Omental fat pad (tissue), 4 donors: ENCODE measurements around the gene RER1. TPM values are rescaled to one million over a fixed set of nuclear protein-coding genes. Genes with fewer than 3 reads are reported as not detected.

Experiments used
- ATAC-seq: fragments of 150-250 bp; one replicate; pipeline ENCODE4 v1.9.1; 2016; ENCODE audit warnings: mild to moderate bottlenecking, moderate library complexity; ENCODE audit not compliant: low FRiP score
- DNase-seq: peaks from one replicate; pipeline ENCODE4 v3.0.0-alpha.2; 2019; ENCODE audit warnings: low spot score
- total RNA-seq, 4 donors: library from RNA; depleted of rRNA; stranded (reverse); fragments of >200 nt; gene quantifications; one replicate each; pipeline ENCODE4 v1.1.0, GENCODE V29; 2016
- TF ChIP-seq, protein P1 (sequence below), 3 donors: fragments of 450-650 bp; IDR thresholded peaks; one replicate each; pipeline ENCODE4 v1.5.1; 2016 to 2017; ENCODE audit warnings: antibody characterized with exemption in 3 of 3, mild to moderate bottlenecking in 3 of 3, moderate library complexity in 2 of 3

The RER1 gene
- total RNA-seq, 4 donors from 2014 or later: 59.4 to 91.7 (median 72.7) TPM

DNA sequence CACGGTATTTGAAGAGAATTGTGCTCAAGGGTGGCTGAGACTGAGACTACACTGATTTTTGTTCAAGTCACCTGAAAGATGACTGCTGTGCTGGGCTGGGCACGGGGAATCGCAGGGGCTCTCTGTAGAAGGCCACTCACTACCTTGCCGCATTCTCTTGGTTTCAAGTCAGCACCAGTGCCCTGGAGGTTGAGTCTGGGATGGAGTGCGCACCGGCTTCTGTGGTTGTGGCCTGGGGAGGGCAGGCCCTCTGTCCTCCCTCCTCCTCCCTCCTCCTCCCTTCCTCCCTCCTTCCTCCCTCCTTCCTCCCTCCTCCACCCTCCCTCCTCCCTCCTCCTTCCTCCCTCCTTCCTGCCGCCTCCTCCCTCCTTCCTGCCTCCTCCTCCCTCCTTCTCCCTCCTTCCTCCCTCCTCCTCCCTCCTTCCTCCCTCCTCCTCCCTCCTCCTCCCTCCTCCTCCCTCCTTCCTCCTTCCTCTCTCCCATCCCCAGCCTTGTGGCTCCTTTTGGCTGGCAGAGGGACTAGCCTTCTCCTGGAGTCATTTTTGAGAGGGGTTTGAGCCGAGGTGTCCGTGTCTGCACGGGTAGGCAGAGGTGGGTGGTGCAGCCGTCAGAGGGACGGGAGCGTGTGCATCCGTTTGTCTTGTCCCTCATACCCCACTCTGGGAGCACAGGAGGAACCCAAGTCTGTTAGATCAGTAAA lies 9.5 kb downstream of the RER1 start:
- TF ChIP-seq, protein P1, sequence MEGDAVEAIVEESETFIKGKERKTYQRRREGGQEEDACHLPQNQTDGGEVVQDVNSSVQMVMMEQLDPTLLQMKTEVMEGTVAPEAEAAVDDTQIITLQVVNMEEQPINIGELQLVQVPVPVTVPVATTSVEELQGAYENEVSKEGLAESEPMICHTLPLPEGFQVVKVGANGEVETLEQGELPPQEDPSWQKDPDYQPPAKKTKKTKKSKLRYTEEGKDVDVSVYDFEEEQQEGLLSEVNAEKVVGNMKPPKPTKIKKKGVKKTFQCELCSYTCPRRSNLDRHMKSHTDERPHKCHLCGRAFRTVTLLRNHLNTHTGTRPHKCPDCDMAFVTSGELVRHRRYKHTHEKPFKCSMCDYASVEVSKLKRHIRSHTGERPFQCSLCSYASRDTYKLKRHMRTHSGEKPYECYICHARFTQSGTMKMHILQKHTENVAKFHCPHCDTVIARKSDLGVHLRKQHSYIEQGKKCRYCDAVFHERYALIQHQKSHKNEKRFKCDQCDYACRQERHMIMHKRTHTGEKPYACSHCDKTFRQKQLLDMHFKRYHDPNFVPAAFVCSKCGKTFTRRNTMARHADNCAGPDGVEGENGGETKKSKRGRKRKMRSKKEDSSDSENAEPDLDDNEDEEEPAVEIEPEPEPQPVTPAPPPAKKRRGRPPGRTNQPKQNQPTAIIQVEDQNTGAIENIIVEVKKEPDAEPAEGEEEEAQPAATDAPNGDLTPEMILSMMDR (IDR thresholded peaks at IDR 0.05): no peak
- DNase-seq: no peak
- no peak for ATAC-seq

DNA sequence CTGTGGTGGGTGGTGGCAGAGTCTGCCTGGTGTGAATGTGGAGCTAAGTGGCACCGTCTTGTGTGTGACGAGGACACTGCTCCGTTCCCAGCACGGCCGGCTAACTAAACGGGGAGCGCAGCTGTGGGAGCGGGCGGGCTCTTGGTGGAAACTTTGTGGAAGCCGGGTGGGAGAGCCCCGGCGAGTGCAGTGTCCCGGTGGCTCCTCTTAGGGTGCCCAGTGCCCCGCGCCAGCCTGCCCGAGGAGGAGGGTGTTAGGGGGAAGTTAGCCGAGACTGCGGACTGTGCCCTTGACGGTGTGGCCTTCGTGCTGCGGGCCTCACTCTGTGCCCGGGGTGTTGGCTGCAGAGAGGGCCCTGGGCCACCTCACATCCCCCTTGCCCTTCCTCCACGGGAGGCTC lies 10.8 kb downstream of the RER1 start:
- no peak for ATAC-seq
- TF ChIP-seq, protein P1 (IDR thresholded peaks at IDR 0.05): no peak
- DNase-seq: no peak

DNA sequence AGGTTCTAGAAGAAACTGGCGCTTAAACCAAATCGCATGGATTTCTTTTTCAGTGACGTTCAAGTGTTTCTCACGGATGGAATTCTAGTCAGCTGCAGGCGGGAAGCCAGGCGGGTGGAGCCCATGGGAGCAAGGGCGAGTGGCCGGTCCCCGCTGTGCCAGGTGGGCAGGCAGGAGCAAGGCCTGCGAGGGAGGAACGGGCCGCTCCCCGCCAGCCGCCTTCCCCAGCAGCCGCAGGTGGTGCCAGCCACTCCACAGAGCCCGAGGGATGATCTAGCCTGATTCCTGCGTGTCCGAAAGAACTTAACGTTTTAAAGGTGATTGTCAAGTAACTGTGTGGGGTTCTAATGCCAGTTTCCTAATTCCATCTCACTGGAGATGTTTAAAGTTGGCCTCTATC lies 11.6 kb downstream of the RER1 start:
- ATAC-seq (no peak), DNase-seq (no peak)
- TF ChIP-seq, protein P1 (IDR thresholded peaks at IDR 0.05): no peak

DNA sequence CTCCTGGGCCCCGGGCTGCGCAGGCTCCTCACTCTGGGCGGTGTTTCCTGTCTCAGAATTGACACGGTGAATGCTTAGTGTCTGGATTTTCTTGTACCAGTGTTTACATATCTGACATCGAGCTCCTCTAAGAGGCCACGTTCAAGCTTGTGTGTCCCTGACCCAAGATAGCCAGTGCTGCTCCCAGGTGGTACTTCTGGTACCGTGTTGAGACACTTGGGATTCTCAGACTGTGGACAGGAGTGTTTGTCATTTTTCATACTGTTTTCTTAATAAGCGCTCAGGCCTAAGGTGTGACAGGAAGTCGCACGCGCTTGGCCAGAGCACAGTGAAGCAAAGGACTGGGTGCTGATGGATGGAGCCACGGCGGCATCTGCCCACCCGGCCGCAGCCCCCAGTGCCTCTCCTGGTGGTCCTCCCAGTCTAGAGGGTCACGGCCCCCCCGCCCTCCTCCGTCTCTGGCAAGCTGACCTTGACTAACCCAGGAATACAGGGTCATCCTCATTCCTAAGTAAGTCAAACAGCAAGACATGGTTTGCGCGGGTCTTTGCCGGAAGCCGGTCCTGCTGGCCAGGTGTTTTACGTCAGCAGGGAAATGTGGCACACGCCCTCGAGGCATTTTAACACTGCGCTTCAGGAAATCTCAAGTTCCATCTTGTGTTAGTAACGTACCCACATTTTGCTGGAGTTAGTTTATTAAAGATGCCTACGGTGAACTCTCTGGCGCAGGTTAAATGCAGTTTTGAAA lies 12.7 kb downstream of the RER1 start:
- no peak for DNase-seq
- TF ChIP-seq, protein P1 (IDR thresholded peaks at IDR 0.05): no peak
- no peak for ATAC-seq

DNA sequence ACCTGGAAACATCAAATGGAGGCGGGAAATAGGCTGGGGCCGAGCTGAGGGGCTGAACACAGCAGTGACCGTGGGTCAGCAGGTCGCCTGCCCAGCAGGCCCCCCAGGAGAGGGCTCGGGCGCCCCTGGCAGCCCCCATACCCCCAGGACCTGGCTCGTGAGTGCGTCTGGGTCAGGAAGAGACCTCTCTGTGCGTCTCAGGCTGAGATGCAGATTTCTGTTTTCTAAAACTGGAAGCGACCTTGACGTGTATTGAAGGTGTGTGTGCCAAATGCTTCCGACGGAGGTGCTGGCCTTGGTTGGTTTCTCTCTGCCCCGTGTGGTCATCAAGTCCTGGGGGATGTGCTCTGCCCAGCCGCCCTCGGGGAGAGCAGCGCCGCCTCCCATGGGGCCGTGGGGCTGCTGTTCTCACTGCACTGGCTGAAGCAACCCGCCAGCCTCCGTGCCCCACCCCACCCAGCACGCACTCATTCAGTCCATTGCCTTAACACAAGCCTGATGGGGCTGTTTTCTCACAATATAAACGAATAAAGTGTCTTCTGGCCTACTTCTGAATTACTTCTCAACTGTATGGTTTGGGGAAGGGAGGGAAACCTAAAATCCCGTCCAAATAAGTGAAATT lies 13.4 kb downstream of the RER1 start:
- ATAC-seq: no peak
- TF ChIP-seq, protein P1 (IDR thresholded peaks at IDR 0.05): no peak
- DNase-seq: no peak

DNA sequence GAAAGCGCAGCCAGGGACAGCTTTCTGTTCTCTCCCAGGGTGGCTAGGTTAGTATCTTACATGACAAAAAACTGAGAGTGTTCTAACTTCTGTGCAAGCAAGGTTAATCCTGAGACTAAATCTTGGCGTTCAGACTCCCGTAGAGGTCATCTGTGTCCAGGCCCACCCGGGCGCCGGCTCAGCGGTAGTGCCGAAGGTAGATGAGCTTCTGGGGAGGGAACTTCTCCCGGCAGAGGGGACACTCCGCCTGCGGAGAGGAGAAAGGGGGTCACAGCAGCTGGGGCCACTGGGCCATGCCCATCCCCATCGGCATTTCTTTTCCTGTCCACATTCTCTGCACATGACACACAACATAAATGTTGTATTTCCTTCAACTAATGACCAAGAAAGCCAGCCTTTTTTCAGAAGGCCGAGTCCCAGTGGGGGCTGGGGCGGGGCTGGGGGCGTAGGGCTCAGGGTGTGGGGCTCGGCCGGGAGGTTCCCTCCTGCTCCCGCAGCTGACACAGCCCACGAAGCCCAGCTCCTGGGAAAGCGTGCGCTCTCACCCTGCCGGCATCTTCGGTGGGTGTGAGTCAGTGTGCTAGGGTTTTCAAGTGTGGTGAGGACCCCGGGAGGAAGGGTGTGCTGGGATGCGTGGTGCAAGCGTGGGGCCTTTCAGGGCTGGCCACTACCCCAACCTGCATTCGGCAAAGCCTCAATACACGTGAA lies 14.1 kb downstream of the RER1 start:
- ATAC-seq (no peak), DNase-seq (no peak)
- TF ChIP-seq, protein P1 (IDR thresholded peaks at IDR 0.05): no peak
